ENCODE measurements around the gene ANKRD23. TPM values are rescaled to one million over a fixed set of nuclear protein-coding genes. Genes with fewer than 3 reads are reported as not detected.

Gene ANKRD23
- total and polyA plus RNA-seq, 2 of the 13 experiments (the other 11 are each of a cell fraction or from before 2014, with no cell fraction given), result 1.5 to 1.6 TPM

DNA sequence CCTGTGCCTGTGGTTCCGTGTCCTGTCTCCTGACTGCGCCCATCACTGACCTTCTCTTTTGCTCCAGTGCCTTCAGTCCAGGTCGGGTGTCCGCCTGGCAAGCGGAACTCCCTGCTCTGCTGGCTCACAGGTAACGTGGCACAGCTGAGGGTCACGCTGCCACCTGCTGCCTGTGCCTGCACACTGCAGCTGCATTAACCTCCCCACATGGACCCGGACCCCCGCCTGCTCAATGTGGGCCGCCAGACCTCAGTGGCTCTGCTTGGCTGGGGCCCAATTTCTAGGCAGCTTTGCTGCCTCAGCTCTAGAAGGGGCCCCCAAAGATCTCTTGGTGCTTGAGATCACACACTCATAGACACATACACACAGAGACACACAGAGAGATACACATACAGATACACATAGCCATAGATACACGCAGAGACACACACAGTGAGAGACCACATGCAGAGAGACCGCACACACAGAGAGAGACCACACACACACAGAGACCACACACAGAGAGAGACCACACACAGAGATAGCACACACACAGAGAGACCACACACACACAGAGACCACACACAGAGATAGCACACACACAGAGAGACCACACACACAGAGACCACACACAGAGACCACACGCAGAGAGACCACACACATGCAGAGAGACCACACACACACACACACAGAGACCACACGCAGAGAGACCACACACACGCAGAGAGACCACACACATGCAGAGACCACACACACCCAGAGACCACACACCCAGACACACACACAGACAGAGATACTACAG lies 42.6 kb downstream of the ANKRD23 start (continued):
- TF ChIP-seq ZNF580 (CRISPR knock-in tag; IDR thresholded peaks at IDR 0.05; ENCODE audit: borderline replicate concordance, low read depth) (no peak), ELF3 (CRISPR knock-in tag; IDR thresholded peaks at IDR 0.05) (peak; percentile 48; the same call in 1 of the 2 replicates), ZNF441 (CRISPR knock-in tag; IDR thresholded peaks at IDR 0.05; ENCODE audit: borderline replicate concordance) (0 out of 2 replicates have a peak, but pooled peaks have one; percentile 33), HOXA5 (CRISPR knock-in tag; IDR thresholded peaks at IDR 0.05) (no peak), SRF (IDR thresholded peaks at IDR 0.05; ENCODE audit: low read depth, low read length) (no peak), NFRKB (IDR thresholded peaks at IDR 0.05) (no peak), ZFP62 (CRISPR knock-in tag; IDR thresholded peaks at IDR 0.05) (no peak), SP2 (CRISPR knock-in tag; IDR thresholded peaks at IDR 0.05) (no peak), SATB2 (CRISPR knock-in tag; IDR thresholded peaks at IDR 0.05) (no peak), ZNF556 (CRISPR knock-in tag; IDR thresholded peaks at IDR 0.05; ENCODE audit: borderline replicate concordance) (0 out of 2 replicates have a peak, but pooled peaks have one; percentile 69), ZNF205 (CRISPR knock-in tag; IDR thresholded peaks at IDR 0.05) (0 out of 2 replicates have a peak, but pooled peaks have one; percentile 33), FOXJ3 (CRISPR knock-in tag; IDR thresholded peaks at IDR 0.05; ENCODE audit: borderline replicate concordance) (no peak), CBX5 (CRISPR knock-in tag; IDR thresholded peaks at IDR 0.05; ENCODE audit: borderline replicate concordance) (peak; percentile 54; the same call in 1 of the 2 replicates), LCORL (IDR thresholded peaks at IDR 0.05) (no peak), LCORL (CRISPR knock-in tag; IDR thresholded peaks at IDR 0.05) (peak; percentile 68; the same call in 1 of the 2 replicates)
- TF ChIP-seq, protein P1, sequence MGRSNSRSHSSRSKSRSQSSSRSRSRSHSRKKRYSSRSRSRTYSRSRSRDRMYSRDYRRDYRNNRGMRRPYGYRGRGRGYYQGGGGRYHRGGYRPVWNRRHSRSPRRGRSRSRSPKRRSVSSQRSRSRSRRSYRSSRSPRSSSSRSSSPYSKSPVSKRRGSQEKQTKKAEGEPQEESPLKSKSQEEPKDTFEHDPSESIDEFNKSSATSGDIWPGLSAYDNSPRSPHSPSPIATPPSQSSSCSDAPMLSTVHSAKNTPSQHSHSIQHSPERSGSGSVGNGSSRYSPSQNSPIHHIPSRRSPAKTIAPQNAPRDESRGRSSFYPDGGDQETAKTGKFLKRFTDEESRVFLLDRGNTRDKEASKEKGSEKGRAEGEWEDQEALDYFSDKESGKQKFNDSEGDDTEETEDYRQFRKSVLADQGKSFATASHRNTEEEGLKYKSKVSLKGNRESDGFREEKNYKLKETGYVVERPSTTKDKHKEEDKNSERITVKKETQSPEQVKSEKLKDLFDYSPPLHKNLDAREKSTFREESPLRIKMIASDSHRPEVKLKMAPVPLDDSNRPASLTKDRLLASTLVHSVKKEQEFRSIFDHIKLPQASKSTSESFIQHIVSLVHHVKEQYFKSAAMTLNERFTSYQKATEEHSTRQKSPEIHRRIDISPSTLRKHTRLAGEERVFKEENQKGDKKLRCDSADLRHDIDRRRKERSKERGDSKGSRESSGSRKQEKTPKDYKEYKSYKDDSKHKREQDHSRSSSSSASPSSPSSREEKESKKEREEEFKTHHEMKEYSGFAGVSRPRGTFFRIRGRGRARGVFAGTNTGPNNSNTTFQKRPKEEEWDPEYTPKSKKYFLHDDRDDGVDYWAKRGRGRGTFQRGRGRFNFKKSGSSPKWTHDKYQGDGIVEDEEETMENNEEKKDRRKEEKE (IDR thresholded peaks at IDR 0.05), result no peak
- TF ChIP-seq, protein P2, sequence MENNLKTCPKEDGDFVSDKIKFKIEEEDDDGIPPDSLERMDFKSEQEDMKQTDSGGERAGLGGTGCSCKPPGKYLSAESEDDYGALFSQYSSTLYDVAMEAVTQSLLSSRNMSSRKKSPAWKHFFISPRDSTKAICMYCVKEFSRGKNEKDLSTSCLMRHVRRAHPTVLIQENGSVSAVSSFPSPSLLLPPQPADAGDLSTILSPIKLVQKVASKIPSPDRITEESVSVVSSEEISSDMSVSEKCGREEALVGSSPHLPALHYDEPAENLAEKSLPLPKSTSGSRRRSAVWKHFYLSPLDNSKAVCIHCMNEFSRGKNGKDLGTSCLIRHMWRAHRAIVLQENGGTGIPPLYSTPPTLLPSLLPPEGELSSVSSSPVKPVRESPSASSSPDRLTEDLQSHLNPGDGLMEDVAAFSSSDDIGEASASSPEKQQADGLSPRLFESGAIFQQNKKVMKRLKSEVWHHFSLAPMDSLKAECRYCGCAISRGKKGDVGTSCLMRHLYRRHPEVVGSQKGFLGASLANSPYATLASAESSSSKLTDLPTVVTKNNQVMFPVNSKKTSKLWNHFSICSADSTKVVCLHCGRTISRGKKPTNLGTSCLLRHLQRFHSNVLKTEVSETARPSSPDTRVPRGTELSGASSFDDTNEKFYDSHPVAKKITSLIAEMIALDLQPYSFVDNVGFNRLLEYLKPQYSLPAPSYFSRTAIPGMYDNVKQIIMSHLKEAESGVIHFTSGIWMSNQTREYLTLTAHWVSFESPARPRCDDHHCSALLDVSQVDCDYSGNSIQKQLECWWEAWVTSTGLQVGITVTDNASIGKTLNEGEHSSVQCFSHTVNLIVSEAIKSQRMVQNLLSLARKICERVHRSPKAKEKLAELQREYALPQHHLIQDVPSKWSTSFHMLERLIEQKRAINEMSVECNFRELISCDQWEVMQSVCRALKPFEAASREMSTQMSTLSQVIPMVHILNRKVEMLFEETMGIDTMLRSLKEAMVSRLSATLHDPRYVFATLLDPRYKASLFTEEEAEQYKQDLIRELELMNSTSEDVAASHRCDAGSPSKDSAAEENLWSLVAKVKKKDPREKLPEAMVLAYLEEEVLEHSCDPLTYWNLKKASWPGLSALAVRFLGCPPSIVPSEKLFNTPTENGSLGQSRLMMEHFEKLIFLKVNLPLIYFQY (CRISPR knock-in tag; IDR thresholded peaks at IDR 0.05; ENCODE audit: borderline replicate concordance), result peak; percentile 54; the same call in 1 of the 2 replicates
- TF ChIP-seq, protein P3, sequence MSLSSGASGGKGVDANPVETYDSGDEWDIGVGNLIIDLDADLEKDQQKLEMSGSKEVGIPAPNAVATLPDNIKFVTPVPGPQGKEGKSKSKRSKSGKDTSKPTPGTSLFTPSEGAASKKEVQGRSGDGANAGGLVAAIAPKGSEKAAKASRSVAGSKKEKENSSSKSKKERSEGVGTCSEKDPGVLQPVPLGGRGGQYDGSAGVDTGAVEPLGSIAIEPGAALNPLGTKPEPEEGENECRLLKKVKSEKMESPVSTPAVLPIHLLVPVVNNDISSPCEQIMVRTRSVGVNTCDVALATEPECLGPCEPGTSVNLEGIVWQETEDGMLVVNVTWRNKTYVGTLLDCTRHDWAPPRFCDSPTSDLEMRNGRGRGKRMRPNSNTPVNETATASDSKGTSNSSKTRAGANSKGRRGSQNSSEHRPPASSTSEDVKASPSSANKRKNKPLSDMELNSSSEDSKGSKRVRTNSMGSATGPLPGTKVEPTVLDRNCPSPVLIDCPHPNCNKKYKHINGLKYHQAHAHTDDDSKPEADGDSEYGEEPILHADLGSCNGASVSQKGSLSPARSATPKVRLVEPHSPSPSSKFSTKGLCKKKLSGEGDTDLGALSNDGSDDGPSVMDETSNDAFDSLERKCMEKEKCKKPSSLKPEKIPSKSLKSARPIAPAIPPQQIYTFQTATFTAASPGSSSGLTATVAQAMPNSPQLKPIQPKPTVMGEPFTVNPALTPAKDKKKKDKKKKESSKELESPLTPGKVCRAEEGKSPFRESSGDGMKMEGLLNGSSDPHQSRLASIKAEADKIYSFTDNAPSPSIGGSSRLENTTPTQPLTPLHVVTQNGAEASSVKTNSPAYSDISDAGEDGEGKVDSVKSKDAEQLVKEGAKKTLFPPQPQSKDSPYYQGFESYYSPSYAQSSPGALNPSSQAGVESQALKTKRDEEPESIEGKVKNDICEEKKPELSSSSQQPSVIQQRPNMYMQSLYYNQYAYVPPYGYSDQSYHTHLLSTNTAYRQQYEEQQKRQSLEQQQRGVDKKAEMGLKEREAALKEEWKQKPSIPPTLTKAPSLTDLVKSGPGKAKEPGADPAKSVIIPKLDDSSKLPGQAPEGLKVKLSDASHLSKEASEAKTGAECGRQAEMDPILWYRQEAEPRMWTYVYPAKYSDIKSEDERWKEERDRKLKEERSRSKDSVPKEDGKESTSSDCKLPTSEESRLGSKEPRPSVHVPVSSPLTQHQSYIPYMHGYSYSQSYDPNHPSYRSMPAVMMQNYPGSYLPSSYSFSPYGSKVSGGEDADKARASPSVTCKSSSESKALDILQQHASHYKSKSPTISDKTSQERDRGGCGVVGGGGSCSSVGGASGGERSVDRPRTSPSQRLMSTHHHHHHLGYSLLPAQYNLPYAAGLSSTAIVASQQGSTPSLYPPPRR (CRISPR knock-in tag; IDR thresholded peaks at IDR 0.05; ENCODE audit: borderline replicate concordance), result 0 out of 2 replicates have a peak, but pooled peaks have one; percentile 28

All from HepG2 (cell line).